GM12801 (cell line): ENCODE results near the gene C1orf87.

Experiments
- CTCF ChIP-seq: IDR thresholded peaks from one replicate; pipeline ENCODE4 v1.5.1; 2011; ENCODE audit warnings: control low read depth; ENCODE audit not compliant: insufficient read length; ENCODE audit errors: extremely low read depth

Gene C1orf87

GRCh38 chr1:59971464-59971911, 102.1 kb downstream of the C1orf87 start:
- peak; percentile 2 for TF ChIP-seq CTCF

GRCh38 chr1:59967780-59968179, 105.8 kb downstream of the C1orf87 start:
- TF ChIP-seq CTCF = no peak

- no peak for TF ChIP-seq CTCF
Observed at GRCh38 chr1:59967141-59967697, 106.4 kb downstream of the C1orf87 start.

GRCh38 chr1:59952065-59952464, 121.5 kb downstream of the C1orf87 start:
- no peak for TF ChIP-seq CTCF

- TF ChIP-seq CTCF = no peak
Observed at GRCh38 chr1:59949648-59950047, 123.9 kb downstream of the C1orf87 start.

- no peak for TF ChIP-seq CTCF
Observed at GRCh38 chr1:59948990-59949389, 124.6 kb downstream of the C1orf87 start.

- TF ChIP-seq CTCF = peak; percentile 11
Observed at GRCh38 chr1:59947047-59947938, 126.3 kb downstream of the C1orf87 start.
